AG09319 (cell line): ENCODE data around the gene ROBO1.
A peak's percentile ranks its signal among the peaks of the same experiment; 100 is the strongest.

Experiments
- DNase-seq: peaks from one replicate; pipeline ENCODE4 v3.0.0-alpha.2; 2010; ENCODE audit warnings: low read depth; ENCODE audit errors: extremely low read depth
- CTCF ChIP-seq: IDR thresholded peaks from 2 replicates; pipeline ENCODE4 v1.5.1; 2011; ENCODE audit warnings: low read depth, mild to moderate bottlenecking, inconsistent platforms, low read length, moderate library complexity

Gene ROBO1

GRCh38 chr3:78668302-78668701, 1099.5 kb downstream of the ROBO1 start:
- DNase-seq = no peak
- TF ChIP-seq CTCF = no peak

GRCh38 chr3:78666470-78666800, 1101.4 kb downstream of the ROBO1 start:
- no peak for TF ChIP-seq CTCF
- DNase-seq = no peak

- no peak for DNase-seq
- no peak for TF ChIP-seq CTCF
Observed at GRCh38 chr3:78665776-78666469, 1101.9 kb downstream of the ROBO1 start.

- TF ChIP-seq CTCF = no peak
Observed at GRCh38 chr3:78665101-78665500, 1102.7 kb downstream of the ROBO1 start.

GRCh38 chr3:78660957-78661356, 1106.8 kb downstream of the ROBO1 start:
- no peak for TF ChIP-seq CTCF
- no peak for DNase-seq

More at GRCh38 chr3:78665101-78665500, 1102.7 kb downstream of the ROBO1 start:
- no peak for DNase-seq

- peak; percentile 50 for TF ChIP-seq CTCF
- no peak for DNase-seq
Observed at GRCh38 chr3:78659386-78659987, 1108.3 kb downstream of the ROBO1 start.

- no peak for DNase-seq
- TF ChIP-seq CTCF = no peak
Observed at GRCh38 chr3:78647726-78648125, 1120.1 kb downstream of the ROBO1 start.
